ENCODE results near the gene ZNF205.

- TF ChIP-seq CTCF (IDR thresholded peaks at IDR 0.05) (no peak), POLR2A (IDR thresholded peaks at IDR 0.05) (no peak)
Measured at GRCh38 chr16:3099395-3099731, 13.0 kb upstream of the ZNF205 start.
